Measurements from ENCODE around the gene CNTN5.

The CNTN5 gene

DNA sequence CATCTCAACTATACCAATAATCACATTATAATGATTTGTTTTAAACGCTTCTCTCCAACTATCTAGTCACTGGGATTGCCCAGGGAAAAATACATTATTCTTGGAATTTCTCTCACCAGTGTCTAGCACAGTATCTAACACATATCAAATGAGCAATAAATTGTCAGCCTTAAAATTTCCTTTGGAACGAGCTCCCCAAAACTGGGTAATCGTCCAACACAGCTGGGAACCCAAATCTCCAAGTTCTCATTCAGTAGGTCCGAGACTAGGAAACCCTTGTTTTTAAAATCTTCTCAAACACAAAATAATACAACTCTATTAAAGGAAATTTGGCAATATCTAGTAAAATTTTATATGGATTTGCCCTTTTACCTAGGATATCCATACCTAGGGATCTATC lies 1338.5 kb downstream of the CNTN5 start:
- Histone ChIP-seq H3K4me3 (ENCODE audit: low read depth, low read length) (no peak overlapping the region), H3K4me1 (ENCODE audit: control insufficient read depth, insufficient read depth, low read length) (no peaks in the 10 kb centered on the region), H3K9me3 (ENCODE audit: control insufficient read depth, insufficient read depth, low read depth, low read length) (no peaks in the 10 kb centered on the region), H3K36me3 (ENCODE audit: control insufficient read depth in 2 of 2, insufficient read depth in 1 of 2, low read length in 2 of 2) (no peaks in the 10 kb centered on the region), H3K27ac (ENCODE audit: extremely low read depth, low read depth, low read length) (no peak overlapping the region)
- CTCF ChIA-PET = no interaction called here
- POLR2A ChIA-PET = no interaction called here
- TF ChIP-seq ZNF473 (tag by site-specific recombination; IDR thresholded peaks at IDR 0.05) (no peak), YY1 (tag by site-specific recombination; IDR thresholded peaks at IDR 0.05) (no peak), ZNF791 (tag by site-specific recombination; IDR thresholded peaks at IDR 0.05) (no peak), ZBTB17 (tag by site-specific recombination; IDR thresholded peaks at IDR 0.05) (no peak), ZNF433 (tag by site-specific recombination; IDR thresholded peaks at IDR 0.05; ENCODE audit: low read depth) (no peak)
- TF ChIP-seq, protein P1, sequence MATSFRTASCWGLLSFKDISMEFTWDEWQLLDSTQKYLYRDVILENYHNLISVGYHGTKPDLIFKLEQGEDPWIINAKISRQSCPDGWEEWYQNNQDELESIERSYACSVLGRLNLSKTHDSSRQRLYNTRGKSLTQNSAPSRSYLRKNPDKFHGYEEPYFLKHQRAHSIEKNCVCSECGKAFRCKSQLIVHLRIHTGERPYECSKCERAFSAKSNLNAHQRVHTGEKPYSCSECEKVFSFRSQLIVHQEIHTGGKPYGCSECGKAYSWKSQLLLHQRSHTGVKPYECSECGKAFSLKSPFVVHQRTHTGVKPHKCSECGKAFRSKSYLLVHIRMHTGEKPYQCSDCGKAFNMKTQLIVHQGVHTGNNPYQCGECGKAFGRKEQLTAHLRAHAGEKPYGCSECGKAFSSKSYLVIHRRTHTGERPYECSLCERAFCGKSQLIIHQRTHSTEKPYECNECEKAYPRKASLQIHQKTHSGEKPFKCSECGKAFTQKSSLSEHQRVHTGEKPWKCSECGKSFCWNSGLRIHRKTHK (tag by site-specific recombination; IDR thresholded peaks at IDR 0.05) = no peak

DNA sequence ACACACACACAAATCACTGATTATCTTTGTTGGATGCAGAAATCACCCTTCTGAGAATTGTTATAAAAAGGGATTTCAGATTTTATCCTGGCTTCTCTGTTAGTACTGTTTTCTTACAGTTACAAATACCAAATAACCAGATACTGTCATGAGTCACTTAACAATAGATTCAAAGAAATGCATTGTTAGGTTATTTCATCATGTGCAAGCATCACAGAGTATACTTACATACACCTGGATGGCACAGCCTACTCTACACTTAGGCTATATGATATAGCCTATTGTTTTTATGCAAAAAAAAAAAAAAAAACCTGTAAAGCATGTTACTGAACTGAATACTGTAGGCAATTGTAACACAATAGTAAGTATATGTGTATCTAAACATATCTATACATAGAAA lies 1347.1 kb downstream of the CNTN5 start:
- ChIA-PET CTCF (no interaction called here), POLR2A (no interaction called here)
- no peak overlapping the region for H3K27ac ChIP-seq (ENCODE audit: extremely low read depth, low read depth, low read length)
- H3K4me3 ChIP-seq (ENCODE audit: low read depth, low read length) = no peak overlapping the region
- H3K9me3 ChIP-seq (ENCODE audit: control insufficient read depth, insufficient read depth, low read depth, low read length) = no peaks in the 10 kb centered on the region
- H3K36me3 ChIP-seq (ENCODE audit: control insufficient read depth in 2 of 2, insufficient read depth in 1 of 2, low read length in 2 of 2) = no peaks in the 10 kb centered on the region
- no peaks in the 10 kb centered on the region for H3K4me1 ChIP-seq (ENCODE audit: control insufficient read depth, insufficient read depth, low read length)
- TF ChIP-seq, protein P2, sequence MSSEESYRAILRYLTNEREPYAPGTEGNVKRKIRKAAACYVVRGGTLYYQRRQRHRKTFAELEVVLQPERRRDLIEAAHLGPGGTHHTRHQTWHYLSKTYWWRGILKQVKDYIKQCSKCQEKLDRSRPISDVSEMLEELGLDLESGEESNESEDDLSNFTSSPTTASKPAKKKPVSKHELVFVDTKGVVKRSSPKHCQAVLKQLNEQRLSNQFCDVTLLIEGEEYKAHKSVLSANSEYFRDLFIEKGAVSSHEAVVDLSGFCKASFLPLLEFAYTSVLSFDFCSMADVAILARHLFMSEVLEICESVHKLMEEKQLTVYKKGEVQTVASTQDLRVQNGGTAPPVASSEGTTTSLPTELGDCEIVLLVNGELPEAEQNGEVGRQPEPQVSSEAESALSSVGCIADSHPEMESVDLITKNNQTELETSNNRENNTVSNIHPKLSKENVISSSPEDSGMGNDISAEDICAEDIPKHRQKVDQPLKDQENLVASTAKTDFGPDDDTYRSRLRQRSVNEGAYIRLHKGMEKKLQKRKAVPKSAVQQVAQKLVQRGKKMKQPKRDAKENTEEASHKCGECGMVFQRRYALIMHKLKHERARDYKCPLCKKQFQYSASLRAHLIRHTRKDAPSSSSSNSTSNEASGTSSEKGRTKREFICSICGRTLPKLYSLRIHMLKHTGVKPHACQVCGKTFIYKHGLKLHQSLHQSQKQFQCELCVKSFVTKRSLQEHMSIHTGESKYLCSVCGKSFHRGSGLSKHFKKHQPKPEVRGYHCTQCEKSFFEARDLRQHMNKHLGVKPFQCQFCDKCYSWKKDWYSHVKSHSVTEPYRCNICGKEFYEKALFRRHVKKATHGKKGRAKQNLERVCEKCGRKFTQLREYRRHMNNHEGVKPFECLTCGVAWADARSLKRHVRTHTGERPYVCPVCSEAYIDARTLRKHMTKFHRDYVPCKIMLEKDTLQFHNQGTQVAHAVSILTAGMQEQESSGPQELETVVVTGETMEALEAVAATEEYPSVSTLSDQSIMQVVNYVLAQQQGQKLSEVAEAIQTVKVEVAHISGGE (tag by site-specific recombination; conservative IDR thresholded peaks at IDR 0.05; ENCODE audit: low read depth) = no peak
- TF ChIP-seq ZNF174 (tag by site-specific recombination; IDR thresholded peaks at IDR 0.05) = no peak
- TF ChIP-seq, protein P3, sequence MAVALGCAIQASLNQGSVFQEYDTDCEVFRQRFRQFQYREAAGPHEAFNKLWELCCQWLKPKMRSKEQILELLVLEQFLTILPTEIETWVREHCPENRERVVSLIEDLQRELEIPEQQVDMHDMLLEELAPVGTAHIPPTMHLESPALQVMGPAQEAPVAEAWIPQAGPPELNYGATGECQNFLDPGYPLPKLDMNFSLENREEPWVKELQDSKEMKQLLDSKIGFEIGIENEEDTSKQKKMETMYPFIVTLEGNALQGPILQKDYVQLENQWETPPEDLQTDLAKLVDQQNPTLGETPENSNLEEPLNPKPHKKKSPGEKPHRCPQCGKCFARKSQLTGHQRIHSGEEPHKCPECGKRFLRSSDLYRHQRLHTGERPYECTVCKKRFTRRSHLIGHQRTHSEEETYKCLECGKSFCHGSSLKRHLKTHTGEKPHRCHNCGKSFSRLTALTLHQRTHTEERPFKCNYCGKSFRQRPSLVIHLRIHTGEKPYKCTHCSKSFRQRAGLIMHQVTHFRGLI (tag by site-specific recombination; IDR thresholded peaks at IDR 0.05) = no peak

DNA sequence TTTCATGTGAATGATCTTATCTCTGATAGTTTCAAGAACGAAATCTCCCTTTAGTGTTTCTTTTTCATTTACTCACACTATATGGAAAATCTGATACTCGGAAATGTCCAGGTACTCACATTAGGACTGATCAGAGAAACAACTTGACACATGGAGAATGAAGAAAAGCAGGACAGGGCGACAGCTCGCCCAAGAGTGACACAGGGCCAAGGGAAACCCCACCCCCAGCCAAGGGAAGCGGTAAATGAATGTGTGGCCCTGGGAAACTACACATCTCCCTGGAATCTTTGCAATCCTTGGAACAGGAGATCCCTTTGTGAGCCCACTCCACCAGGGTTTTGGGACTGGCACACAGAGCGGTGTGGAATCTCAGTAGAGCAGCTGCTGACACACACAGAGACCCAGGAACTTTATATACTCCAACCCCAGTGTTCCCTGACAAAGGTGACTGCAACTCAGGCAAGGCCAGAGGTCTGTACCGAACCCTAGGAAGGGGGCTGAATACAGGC lies 1362.7 kb downstream of the CNTN5 start:
- Histone ChIP-seq H3K9me3 (ENCODE audit: control insufficient read depth, insufficient read depth, low read depth, low read length) (no peaks in the 10 kb centered on the region), H3K36me3 (ENCODE audit: control insufficient read depth in 2 of 2, insufficient read depth in 1 of 2, low read length in 2 of 2) (no peaks in the 10 kb centered on the region), H3K4me3 (ENCODE audit: low read depth, low read length) (no peak overlapping the region), H3K27ac (ENCODE audit: extremely low read depth, low read depth, low read length) (no peak overlapping the region), H3K4me1 (ENCODE audit: control insufficient read depth, insufficient read depth, low read length) (no peaks in the 10 kb centered on the region)
- no peak for TF ChIP-seq ZBTB17 (tag by site-specific recombination; IDR thresholded peaks at IDR 0.05)
- ChIA-PET CTCF (no interaction called here), POLR2A (no interaction called here)

DNA sequence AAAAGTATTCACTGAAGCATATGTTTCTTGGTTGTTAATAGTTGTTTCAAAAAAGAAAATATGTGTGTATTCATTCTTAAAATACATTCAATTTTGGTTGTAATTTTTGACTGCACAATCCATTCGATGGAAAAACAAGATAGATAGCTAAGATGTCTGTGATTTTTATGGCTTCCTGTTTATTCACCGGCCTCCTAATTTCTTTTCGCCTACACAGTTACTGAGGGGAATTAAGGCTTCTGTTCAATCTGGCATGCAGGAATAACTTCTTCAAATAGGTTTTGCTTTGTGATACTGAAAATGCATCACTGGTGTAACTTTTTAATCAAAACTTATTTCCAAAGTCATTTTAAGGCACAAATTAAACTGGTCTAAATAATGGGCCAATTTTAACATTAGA lies 1375.5 kb downstream of the CNTN5 start:
- no peak overlapping the region for H3K27ac ChIP-seq (ENCODE audit: extremely low read depth, low read depth, low read length)
- no peak overlapping the region for H3K4me3 ChIP-seq (ENCODE audit: low read depth, low read length)
- CTCF ChIA-PET = no interaction called here
- H3K36me3 ChIP-seq (ENCODE audit: control insufficient read depth in 2 of 2, insufficient read depth in 1 of 2, low read length in 2 of 2) = no peaks in the 10 kb centered on the region
- POLR2A ChIA-PET = no interaction called here
- no peaks in the 10 kb centered on the region for H3K4me1 ChIP-seq (ENCODE audit: control insufficient read depth, insufficient read depth, low read length)
- H3K9me3 ChIP-seq (ENCODE audit: control insufficient read depth, insufficient read depth, low read depth, low read length) = no peaks in the 10 kb centered on the region
- TF ChIP-seq, protein P4, sequence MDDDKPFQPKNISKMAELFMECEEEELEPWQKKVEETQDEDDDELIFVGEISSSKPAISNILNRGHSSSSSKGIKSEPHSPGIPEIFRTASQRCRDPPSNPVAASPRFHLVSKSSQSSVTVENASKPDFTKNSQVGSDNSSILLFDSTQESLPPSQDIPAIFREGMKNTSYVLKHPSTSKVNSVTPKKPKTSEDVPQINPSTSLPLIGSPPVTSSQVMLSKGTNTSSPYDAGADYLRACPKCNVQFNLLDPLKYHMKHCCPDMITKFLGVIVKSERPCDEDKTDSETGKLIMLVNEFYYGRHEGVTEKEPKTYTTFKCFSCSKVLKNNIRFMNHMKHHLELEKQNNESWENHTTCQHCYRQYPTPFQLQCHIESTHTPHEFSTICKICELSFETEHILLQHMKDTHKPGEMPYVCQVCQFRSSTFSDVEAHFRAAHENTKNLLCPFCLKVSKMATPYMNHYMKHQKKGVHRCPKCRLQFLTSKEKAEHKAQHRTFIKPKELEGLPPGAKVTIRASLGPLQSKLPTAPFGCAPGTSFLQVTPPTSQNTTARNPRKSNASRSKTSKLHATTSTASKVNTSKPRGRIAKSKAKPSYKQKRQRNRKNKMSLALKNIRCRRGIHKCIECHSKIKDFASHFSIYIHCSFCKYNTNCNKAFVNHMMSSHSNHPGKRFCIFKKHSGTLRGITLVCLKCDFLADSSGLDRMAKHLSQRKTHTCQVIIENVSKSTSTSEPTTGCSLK (tag by site-specific recombination; IDR thresholded peaks at IDR 0.05) = no peak
- TF ChIP-seq ZNF10 (tag by site-specific recombination; IDR thresholded peaks at IDR 0.05) (no peak), ZNF266 (tag by site-specific recombination; IDR thresholded peaks at IDR 0.05; ENCODE audit: low read depth) (no peak), MEIS1 (CRISPR knock-in tag; IDR thresholded peaks at IDR 0.05; ENCODE audit: borderline replicate concordance) (no peak), ZNF140 (tag by site-specific recombination; IDR thresholded peaks at IDR 0.05) (no peak), SP2 (tag by site-specific recombination; IDR thresholded peaks at IDR 0.05) (no peak), ZNF629 (tag by site-specific recombination; IDR thresholded peaks at IDR 0.05) (no peak), ZNF585B (tag by site-specific recombination; IDR thresholded peaks at IDR 0.05) (no peak), ZNF24 (tag by site-specific recombination; IDR thresholded peaks at IDR 0.05) (no peak)
- TF ChIP-seq, protein P5, sequence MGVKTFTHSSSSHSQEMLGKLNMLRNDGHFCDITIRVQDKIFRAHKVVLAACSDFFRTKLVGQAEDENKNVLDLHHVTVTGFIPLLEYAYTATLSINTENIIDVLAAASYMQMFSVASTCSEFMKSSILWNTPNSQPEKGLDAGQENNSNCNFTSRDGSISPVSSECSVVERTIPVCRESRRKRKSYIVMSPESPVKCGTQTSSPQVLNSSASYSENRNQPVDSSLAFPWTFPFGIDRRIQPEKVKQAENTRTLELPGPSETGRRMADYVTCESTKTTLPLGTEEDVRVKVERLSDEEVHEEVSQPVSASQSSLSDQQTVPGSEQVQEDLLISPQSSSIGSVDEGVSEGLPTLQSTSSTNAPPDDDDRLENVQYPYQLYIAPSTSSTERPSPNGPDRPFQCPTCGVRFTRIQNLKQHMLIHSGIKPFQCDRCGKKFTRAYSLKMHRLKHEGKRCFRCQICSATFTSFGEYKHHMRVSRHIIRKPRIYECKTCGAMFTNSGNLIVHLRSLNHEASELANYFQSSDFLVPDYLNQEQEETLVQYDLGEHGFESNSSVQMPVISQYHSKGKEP (tag by site-specific recombination; IDR thresholded peaks at IDR 0.05) = no peak

All from HEK293 (cell line).